ENCODE data around the gene CGNL1. TPM values are rescaled to one million over a fixed set of nuclear protein-coding genes. Genes with fewer than 3 reads are reported as not detected.

The CGNL1 gene
- total RNA-seq, 2 donors from 2014 or later, result 11.8 to 33.5 TPM

DNA sequence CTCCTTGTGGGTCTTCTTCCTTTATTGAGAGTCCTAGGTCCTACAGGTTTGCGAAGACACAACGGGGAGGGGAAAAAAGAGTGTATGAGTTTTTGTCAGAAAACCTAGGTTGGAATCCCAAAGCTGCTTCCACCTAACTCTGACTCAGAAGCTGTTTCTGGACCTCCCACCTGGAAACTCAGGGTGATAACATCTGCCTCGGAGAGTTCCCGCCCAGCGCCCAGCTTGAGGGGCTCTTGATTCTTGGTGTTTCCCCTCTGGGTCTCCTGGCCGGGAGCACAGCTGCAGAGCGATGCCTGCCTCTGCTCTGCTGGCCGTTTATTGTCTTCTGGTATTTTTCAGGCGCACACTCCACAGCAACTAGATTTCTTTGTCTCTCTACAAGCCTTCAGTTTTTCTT is 162.5 kb downstream of the CGNL1 start:
- Histone ChIP-seq H3K27me3 (replicated peaks; ENCODE audit: insufficient read depth) (no peaks in the 10 kb centered on the region), H3K4me1 (ENCODE audit: control insufficient read depth in 1 of 2, low read depth in 2 of 2) (peaks cover 10 to 36% of the 10 kb centered on the region in 2 donors), H3K36me3 (peaks cover 5% of the 10 kb centered on the region), H3K4me3 (no peak overlapping the region), H3K9me3 (no peaks in the 10 kb centered on the region), H3K27ac (no peak overlapping the region)
- ATAC-seq (ENCODE audit: insufficient number of reproducible peaks, low FRiP score, low read depth), result no peak
- TF ChIP-seq, protein P1, sequence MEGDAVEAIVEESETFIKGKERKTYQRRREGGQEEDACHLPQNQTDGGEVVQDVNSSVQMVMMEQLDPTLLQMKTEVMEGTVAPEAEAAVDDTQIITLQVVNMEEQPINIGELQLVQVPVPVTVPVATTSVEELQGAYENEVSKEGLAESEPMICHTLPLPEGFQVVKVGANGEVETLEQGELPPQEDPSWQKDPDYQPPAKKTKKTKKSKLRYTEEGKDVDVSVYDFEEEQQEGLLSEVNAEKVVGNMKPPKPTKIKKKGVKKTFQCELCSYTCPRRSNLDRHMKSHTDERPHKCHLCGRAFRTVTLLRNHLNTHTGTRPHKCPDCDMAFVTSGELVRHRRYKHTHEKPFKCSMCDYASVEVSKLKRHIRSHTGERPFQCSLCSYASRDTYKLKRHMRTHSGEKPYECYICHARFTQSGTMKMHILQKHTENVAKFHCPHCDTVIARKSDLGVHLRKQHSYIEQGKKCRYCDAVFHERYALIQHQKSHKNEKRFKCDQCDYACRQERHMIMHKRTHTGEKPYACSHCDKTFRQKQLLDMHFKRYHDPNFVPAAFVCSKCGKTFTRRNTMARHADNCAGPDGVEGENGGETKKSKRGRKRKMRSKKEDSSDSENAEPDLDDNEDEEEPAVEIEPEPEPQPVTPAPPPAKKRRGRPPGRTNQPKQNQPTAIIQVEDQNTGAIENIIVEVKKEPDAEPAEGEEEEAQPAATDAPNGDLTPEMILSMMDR (IDR thresholded peaks at IDR 0.05), result no peak
- no peak for DNase-seq (ENCODE audit: low spot score)

DNA sequence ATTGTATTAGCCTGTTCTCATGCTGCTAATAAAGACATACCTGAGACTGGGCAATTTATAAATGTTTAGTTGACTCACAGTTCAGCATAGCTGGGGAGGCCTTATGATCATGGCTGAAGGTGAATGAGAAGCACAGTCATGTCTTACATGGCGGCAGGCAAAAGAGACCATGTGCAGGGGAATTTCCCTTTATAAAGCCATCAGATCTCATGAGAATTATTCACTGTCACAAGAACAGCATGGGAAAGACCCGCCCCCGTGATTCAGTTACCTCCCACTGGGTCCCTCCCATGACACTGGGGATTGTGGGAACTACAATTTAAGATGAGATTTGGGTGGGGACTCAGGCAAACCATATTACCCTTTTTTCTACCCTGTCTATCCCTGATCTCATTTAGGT is 163.9 kb downstream of the CGNL1 start:
- TF ChIP-seq, protein P1 (IDR thresholded peaks at IDR 0.05), result no peak
- H3K27me3 ChIP-seq (replicated peaks; ENCODE audit: insufficient read depth), result no peaks in the 10 kb centered on the region
- ATAC-seq (ENCODE audit: insufficient number of reproducible peaks, low FRiP score, low read depth) (no peak), DNase-seq (ENCODE audit: low spot score) (no peak)
- H3K4me3 ChIP-seq, result no peak overlapping the region
- H3K4me1 ChIP-seq (ENCODE audit: control insufficient read depth in 1 of 2, low read depth in 2 of 2), result peaks cover 7 to 22% of the 10 kb centered on the region in 2 donors
- peaks cover 8% of the 10 kb centered on the region for H3K36me3 ChIP-seq
- H3K9me3 ChIP-seq, result no peaks in the 10 kb centered on the region
- H3K27ac ChIP-seq, result no peak overlapping the region

DNA sequence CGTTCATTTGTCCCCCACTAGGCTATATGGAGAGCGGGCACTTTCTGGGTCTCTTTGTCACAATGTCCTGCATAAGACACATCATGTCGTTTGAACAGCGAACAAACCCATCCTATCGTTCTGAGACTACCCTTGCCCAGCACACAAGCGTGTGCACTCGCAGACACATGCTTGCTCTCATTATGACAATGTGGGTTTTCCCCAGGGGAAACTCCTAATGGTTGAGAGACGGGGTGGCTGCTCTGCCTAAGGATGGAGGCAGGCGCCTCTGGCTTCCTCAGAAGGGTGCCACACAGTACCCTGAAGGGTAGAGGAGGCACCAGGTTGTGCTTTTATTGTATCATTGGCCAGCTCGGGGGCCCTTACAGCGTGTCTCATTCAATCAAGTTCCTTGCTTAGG is 164.4 kb downstream of the CGNL1 start:
- H3K9me3 ChIP-seq, result no peaks in the 10 kb centered on the region
- TF ChIP-seq, protein P1 (IDR thresholded peaks at IDR 0.05), result no peak
- peaks cover 12% of the 10 kb centered on the region for H3K36me3 ChIP-seq
- no peak for DNase-seq (ENCODE audit: low spot score)
- H3K27me3 ChIP-seq (replicated peaks; ENCODE audit: insufficient read depth), result no peaks in the 10 kb centered on the region
- ATAC-seq (ENCODE audit: insufficient number of reproducible peaks, low FRiP score, low read depth), result no peak
- H3K27ac ChIP-seq, result no peak overlapping the region
- H3K4me1 ChIP-seq (ENCODE audit: control insufficient read depth in 1 of 2, low read depth in 2 of 2), result peaks cover 7 to 22% of the 10 kb centered on the region in 2 donors
- no peak overlapping the region for H3K4me3 ChIP-seq

DNA sequence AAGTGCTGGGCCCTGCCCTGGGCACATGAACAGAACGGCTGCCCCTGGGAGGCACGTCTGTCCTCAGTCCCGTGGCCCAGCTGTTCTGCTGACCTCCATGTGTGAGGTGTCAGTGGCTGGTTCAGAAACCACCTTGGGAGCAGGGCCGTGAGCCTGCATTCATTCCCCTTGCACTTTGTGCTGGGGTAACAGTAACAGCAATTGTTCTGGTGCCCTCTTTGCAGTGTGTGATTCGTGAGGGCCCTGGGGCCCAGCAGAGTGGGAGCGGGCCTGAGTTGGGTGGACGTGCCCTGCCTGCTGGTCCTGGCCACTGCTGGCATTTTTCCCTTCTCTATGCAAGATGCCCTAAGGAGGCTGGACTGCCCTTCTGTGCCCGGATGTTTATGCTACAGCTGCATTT is 165.0 kb downstream of the CGNL1 start:
- TF ChIP-seq, protein P1 (IDR thresholded peaks at IDR 0.05), result no peak
- no peaks in the 10 kb centered on the region for H3K27me3 ChIP-seq (replicated peaks; ENCODE audit: insufficient read depth)
- ATAC-seq (ENCODE audit: insufficient number of reproducible peaks, low FRiP score, low read depth), result no peak
- no peak overlapping the region for H3K27ac ChIP-seq
- peaks cover 7 to 22% of the 10 kb centered on the region in 2 donors for H3K4me1 ChIP-seq (ENCODE audit: control insufficient read depth in 1 of 2, low read depth in 2 of 2)
- no peak for DNase-seq (ENCODE audit: low spot score)
- no peaks in the 10 kb centered on the region for H3K9me3 ChIP-seq
- peaks cover 12% of the 10 kb centered on the region for H3K36me3 ChIP-seq
- H3K4me3 ChIP-seq, result no peak overlapping the region

DNA sequence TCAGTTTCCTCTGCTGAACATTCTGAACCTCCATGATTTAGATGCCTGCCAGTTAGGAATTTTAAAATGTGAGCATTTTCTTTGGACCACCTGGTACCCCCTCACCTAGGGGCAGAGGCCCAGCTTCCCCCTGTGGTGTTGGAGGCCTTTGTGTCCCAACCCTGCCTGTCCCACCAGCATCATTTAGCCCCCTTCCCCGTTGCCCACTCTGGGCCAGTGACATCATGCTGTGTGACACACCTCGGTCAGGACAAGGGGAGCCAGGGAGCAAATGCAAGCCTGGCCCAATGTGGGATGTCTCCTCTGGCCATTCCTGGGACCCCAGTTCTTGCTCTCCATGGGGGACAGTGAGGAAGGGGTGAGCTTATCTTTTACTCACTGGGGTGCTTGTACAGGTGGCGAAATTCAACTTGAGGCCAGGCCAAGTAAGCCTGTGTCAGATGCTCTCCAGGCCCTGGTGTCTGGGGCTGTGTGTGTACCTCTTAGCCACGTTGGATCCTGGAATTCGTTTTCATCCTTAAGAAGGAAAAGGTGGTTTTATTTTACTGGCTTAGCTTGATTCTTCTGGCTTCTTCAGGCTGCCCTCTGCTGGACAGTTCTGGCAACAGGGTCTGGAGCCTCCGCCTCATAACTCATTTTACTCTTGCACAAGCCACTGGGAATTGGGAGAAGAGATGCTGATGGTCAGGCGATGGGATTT is 165.7 kb downstream of the CGNL1 start:
- Histone ChIP-seq H3K27me3 (replicated peaks; ENCODE audit: insufficient read depth) (no peaks in the 10 kb centered on the region), H3K4me3 (no peak overlapping the region), H3K4me1 (ENCODE audit: control insufficient read depth in 1 of 2, low read depth in 2 of 2) (peaks cover 7 to 17% of the 10 kb centered on the region in 2 donors), H3K9me3 (no peaks in the 10 kb centered on the region), H3K27ac (no peak overlapping the region), H3K36me3 (peaks cover 12% of the 10 kb centered on the region)
- DNase-seq (ENCODE audit: low spot score), result peak; percentile 32
- ATAC-seq (ENCODE audit: insufficient number of reproducible peaks, low FRiP score, low read depth), result no peak
- TF ChIP-seq, protein P1 (IDR thresholded peaks at IDR 0.05), result peak; percentile 84
